GM21423 (cell line): ENCODE measurements around the gene DNAJC25.
"Not testable (repeated sequence)": the region's sequence is repeated elsewhere in the genome, so short reads cannot be mapped to it uniquely, and the experiment has no call there.

Experiments
- ATAC-seq: cut with Tn5 transposase; IDR thresholded peaks from one replicate; pipeline ENCODE4 v1.9.1; 2021; ENCODE audit warnings: mild to moderate bottlenecking, moderate library complexity; ENCODE audit not compliant: unreplicated experiment

The DNAJC25 gene

DNA sequence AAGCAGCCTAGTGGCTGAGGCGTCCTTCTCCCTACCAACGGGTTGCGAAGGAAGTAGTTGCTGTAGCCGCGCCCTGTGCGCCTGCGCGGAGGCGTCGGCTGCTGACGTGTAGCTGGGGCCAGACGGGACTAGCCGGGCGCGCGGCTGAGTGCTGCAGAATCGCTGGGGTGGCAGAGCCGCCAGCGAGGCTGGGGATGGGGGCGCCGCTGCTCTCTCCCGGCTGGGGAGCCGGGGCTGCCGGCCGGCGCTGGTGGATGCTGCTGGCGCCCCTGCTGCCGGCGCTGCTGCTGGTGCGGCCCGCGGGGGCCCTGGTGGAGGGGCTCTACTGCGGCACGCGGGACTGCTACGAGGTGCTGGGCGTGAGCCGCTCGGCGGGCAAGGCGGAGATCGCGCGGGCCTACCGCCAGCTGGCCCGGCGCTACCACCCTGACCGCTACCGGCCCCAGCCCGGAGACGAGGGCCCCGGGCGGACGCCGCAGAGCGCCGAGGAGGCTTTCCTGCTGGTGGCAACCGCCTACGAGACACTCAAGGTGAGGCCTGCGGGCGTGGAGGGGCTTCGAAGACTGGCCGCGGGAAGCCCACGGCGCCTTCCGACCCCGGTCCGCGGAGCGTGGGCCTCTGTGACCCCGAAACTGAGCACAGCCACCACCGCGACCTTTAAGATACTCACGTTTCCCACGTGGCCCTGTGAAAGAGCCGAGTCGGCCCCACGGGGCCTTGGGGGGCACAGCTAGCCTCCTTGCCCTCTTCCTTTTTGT lies at the start of gene DNAJC25:
Gene DNAJC25, plus strand, starts transcription at position 121 of the 758 bp plus-strand sequence. Its CDS starts 74 bp downstream, at position 195.
- peak; percentile 96 for ATAC-seq

- ATAC-seq = no peak
Observed at GRCh38 chr9:111582888-111583287, 48.2 kb upstream of the DNAJC25 start.

DNA sequence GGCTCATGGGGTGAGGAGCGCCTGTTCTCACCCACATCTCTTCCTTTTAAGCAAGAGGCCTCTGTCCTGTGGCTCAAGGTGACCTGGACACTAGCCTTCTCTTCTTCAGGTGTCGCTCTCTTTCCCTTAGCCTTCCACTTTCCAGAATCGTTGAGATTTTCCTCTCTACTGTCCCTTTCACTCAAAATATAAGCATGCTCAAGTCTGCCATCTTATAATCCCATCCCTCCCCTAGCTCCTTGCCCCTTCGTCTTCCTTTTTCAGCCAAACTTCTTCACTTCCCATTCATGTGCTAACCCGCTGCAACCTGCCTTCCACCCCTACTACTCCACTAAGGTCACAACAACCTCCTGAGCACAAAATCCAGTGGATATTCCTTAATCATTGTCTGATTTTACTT lies 44.8 kb upstream of the DNAJC25 start:
- ATAC-seq = no peak

DNA sequence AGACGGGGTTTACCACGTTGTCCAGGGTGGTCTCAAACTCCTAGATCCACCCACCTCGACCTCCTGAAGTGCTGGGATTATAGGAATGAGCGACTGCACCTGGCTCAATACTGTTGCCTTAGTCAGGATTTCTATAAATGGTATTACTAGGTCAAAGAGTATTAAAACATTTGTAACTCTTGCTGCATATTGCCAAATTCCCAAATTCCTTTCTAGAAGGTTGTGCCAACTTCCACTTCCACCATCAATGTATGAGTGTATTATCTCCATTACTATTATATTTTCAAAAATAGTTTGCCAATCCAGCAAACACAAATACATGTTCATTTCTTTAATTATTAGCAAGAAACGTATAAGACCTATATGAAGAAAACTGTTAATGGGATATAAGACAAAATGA lies 42.3 kb upstream of the DNAJC25 start:
- ATAC-seq = no peak

DNA sequence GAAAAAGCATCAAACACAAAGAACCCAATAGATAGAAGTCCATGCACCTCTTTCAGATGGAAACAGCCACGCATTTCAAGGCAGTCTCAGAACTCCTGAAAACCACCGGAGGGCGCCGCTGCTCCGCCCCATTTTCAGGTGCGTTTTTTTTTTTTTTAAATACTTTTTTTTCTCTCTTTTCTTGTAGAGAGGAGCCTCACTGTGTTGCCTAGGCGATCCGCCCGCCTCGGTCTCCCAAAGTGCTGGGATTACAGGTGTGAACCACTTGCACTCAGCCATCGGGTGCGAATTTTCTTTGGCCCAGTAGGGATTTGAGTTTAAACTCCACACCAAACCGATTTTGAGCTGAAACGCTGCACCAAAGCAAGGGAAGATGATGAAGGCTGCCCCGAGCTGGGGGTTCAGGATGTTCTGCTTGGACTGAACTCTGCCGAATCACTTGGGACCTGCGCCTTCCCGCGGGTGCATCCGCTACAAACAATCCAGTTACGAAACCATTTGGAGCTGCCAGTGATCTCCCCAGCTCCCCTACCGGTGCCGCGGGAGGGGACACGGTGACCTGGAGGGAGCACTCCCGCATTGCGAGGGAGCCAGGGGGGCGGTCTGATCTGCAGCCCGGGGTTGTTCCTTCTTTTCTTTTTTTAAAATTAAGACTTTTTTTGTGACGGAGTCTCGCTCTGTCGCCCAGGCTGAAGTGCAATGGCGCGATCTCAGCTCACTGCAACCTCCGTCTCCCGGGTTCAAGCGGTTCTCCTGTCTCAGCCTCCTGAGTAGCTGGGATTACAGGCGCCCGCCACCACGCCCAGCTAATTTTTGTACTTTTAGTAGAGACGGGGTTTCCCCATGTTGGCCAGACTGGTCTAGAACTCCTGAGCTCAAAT lies 33.0 kb upstream of the DNAJC25 start:
- ATAC-seq = peak; percentile 51

DNA sequence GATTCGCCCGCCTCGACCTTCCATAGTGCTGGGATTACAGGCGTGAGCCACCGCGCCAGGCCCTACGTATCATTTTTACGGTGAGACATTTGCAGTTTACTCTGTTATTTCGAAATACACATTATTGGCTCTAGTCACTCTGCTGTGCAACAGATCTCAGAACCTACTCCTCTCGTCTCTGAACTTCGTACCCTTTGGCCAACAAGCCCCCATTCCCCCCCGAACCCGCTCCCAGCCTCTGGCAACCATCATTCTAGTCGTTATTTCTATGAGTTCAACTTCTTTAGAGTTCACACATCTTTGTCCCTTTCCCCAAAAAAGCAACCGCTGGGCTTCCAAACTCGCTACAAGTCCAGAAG lies 32.4 kb upstream of the DNAJC25 start:
- ATAC-seq = no peak

DNA sequence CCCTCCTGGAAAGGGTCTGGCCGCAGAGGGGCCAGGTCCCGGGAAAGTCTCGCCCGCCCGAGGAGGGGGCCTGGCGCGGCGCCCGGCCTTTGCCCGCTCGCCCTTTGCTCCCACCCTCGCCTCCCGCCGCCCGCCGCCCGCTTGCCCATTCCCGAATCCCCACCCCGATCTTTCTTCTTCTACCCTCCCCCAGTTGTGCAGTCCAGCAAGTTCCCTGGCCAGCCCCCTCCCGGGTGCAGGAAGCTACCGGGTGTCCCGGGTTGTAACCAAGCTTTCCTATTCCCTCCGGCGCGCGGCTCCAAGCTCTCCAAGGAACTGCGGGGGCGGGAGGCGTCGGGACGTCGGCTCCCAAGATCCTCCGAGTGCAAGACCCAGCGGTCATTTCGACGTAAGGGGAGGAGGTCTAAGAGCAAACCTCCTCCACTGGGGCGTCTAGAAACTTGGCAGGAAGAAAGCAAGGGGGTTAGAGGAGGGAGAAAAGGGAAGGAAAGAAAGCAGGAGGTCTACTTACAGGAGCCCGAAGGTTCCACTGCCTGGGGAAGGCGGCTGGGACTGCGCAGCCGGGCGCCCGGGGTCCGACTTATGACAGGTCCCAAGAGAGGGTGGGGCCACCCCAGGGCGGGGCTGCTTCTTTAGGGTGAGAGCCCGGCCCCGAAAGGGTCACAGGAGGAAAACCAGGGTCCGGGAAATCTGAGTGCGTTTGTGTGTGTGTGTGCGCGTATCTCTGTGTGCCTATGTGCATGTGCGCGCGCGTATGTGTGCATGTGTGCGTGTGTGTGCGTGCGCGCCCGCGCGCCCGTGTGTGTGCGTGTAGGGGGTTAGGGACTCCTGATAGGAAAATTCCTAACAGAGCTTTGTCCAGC lies 31.8 kb upstream of the DNAJC25 start, which contains the start of gene PTGR1:
Gene PTGR1, minus strand, starts transcription at position 556 of the 863 bp plus-strand sequence. CDS start 2,225 bp downstream, outside the sequence.
- ATAC-seq = peak; percentile 36

GRCh38 chr9:111599955-111600343 lies 31.2 kb upstream of the DNAJC25 start:
- ATAC-seq = peak; percentile 12

- ATAC-seq = no peak
Observed at GRCh38 chr9:111601237-111602018, 29.7 kb upstream of the DNAJC25 start.

- ATAC-seq = no peak
Observed at GRCh38 chr9:111603041-111603440, 28.1 kb upstream of the DNAJC25 start.

GRCh38 chr9:111604054-111604615 lies 27.0 kb upstream of the DNAJC25 start:
- ATAC-seq = no peak

DNA sequence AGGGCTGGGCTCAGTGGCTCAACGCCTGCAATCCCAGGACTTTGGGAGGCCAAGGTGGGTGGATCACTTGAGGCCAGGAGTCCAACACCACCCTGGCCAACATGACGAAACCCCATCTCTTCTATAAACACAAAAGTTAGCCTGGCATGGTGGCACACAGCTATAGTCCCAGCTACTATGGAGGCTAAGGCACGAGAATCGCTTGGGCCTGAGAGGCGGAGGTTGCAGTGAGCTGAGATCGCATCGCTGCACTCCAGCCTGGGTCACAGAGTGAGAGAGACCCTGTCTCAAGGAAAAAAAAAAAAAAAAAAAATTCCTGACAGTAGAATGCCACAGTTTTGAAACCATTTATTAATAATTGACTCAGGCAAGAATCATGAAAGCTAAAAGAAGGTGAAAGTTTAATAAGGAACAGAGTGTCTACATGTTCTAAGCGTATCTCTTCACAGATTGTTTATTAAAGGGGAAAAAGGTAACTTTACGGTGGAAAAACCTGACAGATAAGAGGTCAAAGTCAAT lies 26.0 kb upstream of the DNAJC25 start:
- ATAC-seq = no peak

DNA sequence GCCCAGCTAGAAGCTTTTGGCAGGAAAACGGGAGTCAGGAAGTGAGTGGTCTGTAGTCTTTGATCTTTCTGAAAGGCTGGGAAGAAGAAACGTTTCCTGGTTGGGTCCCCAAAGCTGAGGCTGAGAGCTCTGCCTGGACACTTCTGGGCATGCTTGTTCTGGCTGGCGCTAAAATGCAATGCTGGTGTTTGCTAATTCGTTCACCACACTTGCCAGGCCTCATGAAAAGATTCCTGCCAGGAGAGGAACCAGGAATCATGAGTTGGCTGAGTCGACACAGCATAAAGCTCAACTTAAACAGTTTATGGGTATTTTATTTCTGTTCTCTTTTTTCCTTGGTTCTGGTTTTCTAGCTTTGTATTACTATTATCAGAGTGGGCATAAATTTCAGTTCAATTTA lies 21.0 kb upstream of the DNAJC25 start:
- no peak for ATAC-seq

DNA sequence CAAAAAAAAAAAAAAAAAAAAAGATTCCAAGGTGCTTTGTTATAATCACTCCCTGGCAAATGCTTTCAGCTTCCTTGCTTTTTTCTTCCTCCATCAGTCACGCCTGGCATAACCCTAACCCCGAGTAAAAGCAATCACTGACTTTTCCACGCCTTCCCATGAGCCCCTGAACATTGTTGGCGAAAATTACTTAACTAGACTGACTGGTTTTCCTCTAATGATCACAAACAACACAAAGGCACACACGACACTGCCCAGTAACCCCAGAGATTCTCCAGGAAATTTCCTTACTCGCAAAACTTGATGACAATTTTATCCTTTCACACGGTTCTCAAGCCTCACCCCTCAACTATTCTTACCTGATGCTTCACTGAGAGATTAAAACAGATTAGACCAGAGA lies 20.3 kb upstream of the DNAJC25 start:
- no peak for ATAC-seq

- ATAC-seq = no peak
Observed at GRCh38 chr9:111613436-111614040, 17.6 kb upstream of the DNAJC25 start.

DNA sequence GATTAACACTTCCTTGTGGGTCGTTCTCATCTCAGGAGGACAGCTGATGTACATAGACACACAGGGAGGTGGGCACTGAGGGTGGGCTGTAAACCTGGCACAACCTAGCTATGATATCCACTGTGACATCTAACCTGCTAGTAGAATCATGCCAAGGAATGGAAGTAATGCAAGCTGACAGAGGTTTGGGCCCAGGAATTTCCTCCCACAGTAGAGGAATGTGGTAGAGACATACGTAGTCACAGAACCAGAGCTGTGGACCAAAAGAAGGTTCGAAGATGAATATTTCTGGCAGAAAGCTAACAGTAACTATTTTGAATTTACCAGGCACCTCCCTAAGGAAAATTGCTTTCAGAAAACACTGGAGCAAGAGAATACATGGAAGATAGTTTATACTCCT lies 15.2 kb upstream of the DNAJC25 start:
- no peak for ATAC-seq

- not testable (repeated sequence) for ATAC-seq
Observed at GRCh38 chr9:111617349-111617748, 13.8 kb upstream of the DNAJC25 start.

- peak; percentile 76 for ATAC-seq
Observed at GRCh38 chr9:111621895-111622480, 9.1 kb upstream of the DNAJC25 start.

DNA sequence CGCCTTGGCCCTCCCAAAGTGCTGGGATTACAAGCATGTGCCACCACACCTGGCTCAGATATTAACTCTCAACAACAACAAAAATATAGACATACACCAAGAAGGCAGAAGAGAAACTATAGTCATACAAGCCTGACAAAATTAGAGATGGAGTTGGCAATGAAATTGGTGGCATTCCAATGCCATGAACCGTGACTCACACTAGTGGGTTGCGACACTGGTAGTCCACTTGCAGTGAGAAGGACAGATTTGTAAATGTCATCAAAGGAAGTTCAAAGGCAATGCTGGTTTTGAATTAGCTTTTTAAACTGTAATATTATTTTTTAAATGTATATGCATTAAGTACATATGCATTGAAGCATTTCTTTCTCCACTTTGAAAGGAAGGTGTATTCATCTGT lies 8.5 kb upstream of the DNAJC25 start:
- no peak for ATAC-seq
